ENCODE data around the gene C20orf141. TPM values are rescaled to one million over a fixed set of nuclear protein-coding genes. Genes with fewer than 3 reads are reported as not detected.

C20orf141 gene
- total and polyA plus RNA-seq, 10 of the 15 experiments (the other 5 are each of a cell fraction or from before 2014, with no cell fraction given), result not detected

DNA sequence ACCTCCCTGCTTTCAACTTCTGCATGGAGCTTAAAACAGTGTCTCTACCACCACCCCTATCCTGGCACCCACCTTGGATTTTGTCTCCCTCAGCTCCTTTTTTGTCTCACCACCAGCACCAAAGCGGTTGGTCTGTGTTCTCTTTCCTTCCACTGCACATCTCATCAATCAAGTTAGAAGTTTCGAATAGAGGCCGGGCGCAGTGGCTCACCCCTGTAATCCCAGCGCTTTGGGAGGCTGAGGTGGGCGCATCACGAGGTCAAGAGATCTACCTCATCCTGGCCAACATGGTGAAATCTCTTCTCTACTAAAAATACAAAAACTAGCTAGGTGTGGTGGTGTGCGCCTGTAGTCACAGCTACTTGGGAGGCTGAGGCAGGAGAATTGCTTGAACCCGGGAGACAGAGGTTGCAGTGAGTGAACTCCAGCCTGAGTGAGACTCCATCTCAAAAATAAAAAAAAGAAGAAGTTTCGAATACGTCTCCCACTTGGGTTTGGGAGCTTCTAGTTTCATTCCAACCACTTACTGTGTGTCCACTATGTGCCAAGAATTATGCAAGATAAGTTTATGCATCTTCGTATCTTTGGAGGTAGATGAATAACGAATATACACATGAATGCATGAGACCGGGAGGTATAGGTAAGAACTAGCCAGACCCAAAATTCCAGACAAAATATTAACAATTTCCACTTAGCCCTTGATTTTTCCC, 19.8 kb downstream of the C20orf141 start:
- Histone ChIP-seq H3K9me3 (replicated peaks; ENCODE audit: control insufficient read depth, insufficient read depth, low read length) (no peaks in the 10 kb centered on the region), H3K36me3 (ENCODE audit: control insufficient read depth in 2 of 2, insufficient read depth in 2 of 2, low read length in 1 of 2) (no peaks in the 10 kb centered on the region), H3K4me3 (no peak overlapping the region), H2AFZ (ENCODE audit: control insufficient read depth, low read depth, low read length) (no peak overlapping the region), H3K4me1 (ENCODE audit: control insufficient read depth, insufficient read depth, low read length) (peaks cover 10% of the 10 kb centered on the region), H4K20me1 (ENCODE audit: control insufficient read depth, insufficient read depth) (no peaks in the 10 kb centered on the region), H3K4me2 (ENCODE audit: control insufficient read depth, insufficient read depth) (no peak overlapping the region), H3K27ac (ENCODE audit: control insufficient read depth, insufficient read depth) (no peak overlapping the region), H3K27me3 (replicated peaks in 1 of 2; ENCODE audit: control insufficient read depth in 2 of 2, insufficient read depth in 2 of 2, low read length in 1 of 2) (no peaks in the 10 kb centered on the region), H3K9ac (ENCODE audit: control insufficient read depth, insufficient read depth, low read length) (no peak overlapping the region), H3K79me2 (ENCODE audit: control insufficient read depth, insufficient read depth, low read length) (no peaks in the 10 kb centered on the region; the same call in 1 of the 2 replicates)
- SMC1A ChIA-PET (ENCODE audit: uncharacterized antibody, unreplicated experiment), result interaction anchor here (1.0 kb wide), 1 partner anchor 166 kb away, joined by 3 read pairs; no protein-coding TSS in a partner anchor
- 86% methylated on average over 14 of the region's 14 CpGs for WGBS (ENCODE audit: insufficient coverage, insufficient replicate concordance, low lambda C conversion rate, missing lambda C conversion rate)
- CTCF ChIA-PET, result interaction anchor here (0.6 to 1.3 kb wide), 3 partner anchors 9 to 166 kb away, joined by 4 to 6 read pairs (median 4); no protein-coding TSS in a partner anchor
- intact Hi-C loops (cut with micrococcal nuclease; ENCODE audit: unreplicated experiment) (no loop called here), in situ Hi-C loops (cut with MboI) (no loop called here)
- POLR2A ChIA-PET, result interaction anchor here (0.6 kb wide), 1 partner anchor 184 kb away, joined by 7 read pairs; no protein-coding TSS in a partner anchor
- no TSS peak for BruUV-seq (replicated peaks)
- no peak for FAIRE-seq
- no peak for ATAC-seq
- RAD21 ChIA-PET (ENCODE audit: unreplicated experiment), result no interaction called here
- TF ChIP-seq KLF5 (IDR thresholded peaks at IDR 0.05; ENCODE audit: partially characterized antibody), result no peak
- DNase-seq (ENCODE audit: low read depth, low spot score), result no peak

- intact Hi-C loops (cut with micrococcal nuclease; ENCODE audit: unreplicated experiment) (no loop called here), in situ Hi-C loops (cut with MboI) (no loop called here)
- H2AFZ ChIP-seq (ENCODE audit: control insufficient read depth, low read depth, low read length), result no peak overlapping the region
- BruUV-seq (replicated peaks), result no TSS peak
- peaks cover 3% of the 10 kb centered on the region; the same call in 1 of the 2 replicates for H3K79me2 ChIP-seq (ENCODE audit: control insufficient read depth, insufficient read depth, low read length)
- 81% methylated on average over 6 of the region's 6 CpGs for WGBS (ENCODE audit: insufficient coverage, insufficient replicate concordance, low lambda C conversion rate, missing lambda C conversion rate)
- H3K9ac ChIP-seq (ENCODE audit: control insufficient read depth, insufficient read depth, low read length), result no peak overlapping the region
- SMC1A ChIA-PET (ENCODE audit: uncharacterized antibody, unreplicated experiment), result no interaction called here
- DNase-seq (ENCODE audit: low read depth, low spot score), result no peak
- H4K20me1 ChIP-seq (ENCODE audit: control insufficient read depth, insufficient read depth), result no peaks in the 10 kb centered on the region
- no peaks in the 10 kb centered on the region for H3K27me3 ChIP-seq (replicated peaks in 1 of 2; ENCODE audit: control insufficient read depth in 2 of 2, insufficient read depth in 2 of 2, low read length in 1 of 2)
- peaks cover 14% of the 10 kb centered on the region for H3K4me1 ChIP-seq (ENCODE audit: control insufficient read depth, insufficient read depth, low read length)
- CTCF ChIA-PET, result interaction anchor here (1.2 kb wide), 1 partner anchor 166 kb away, joined by 3 read pairs; no protein-coding TSS in a partner anchor
- no peak overlapping the region for H3K4me2 ChIP-seq (ENCODE audit: control insufficient read depth, insufficient read depth)
- no peaks in the 10 kb centered on the region for H3K36me3 ChIP-seq (ENCODE audit: control insufficient read depth in 2 of 2, insufficient read depth in 2 of 2, low read length in 1 of 2)
- POLR2A ChIA-PET, result no interaction called here
- RAD21 ChIA-PET (ENCODE audit: unreplicated experiment), result no interaction called here
- FAIRE-seq, result no peak
- H3K27ac ChIP-seq (ENCODE audit: control insufficient read depth, insufficient read depth), result no peak overlapping the region
- no peak for ATAC-seq
- no peaks in the 10 kb centered on the region for H3K9me3 ChIP-seq (replicated peaks; ENCODE audit: control insufficient read depth, insufficient read depth, low read length)
- TF ChIP-seq CBX3 (IDR thresholded peaks at IDR 0.05; ENCODE audit: borderline replicate concordance, low read depth) (no peak), DPF2 (IDR thresholded peaks at IDR 0.05) (no peak), ETV6 (conservative IDR thresholded peaks at IDR 0.05 in 1 of 2, IDR thresholded peaks at IDR 0.05 in 1 of 2; ENCODE audit: borderline replicate concordance in 1 of 2, low read depth in 1 of 2) (no peak), SKIL (IDR thresholded peaks at IDR 0.05; ENCODE audit: low read depth, poor library complexity, severe bottlenecking) (no peak), MAX (IDR thresholded peaks at IDR 0.05; ENCODE audit: low read depth, low read length) (no peak), STAT1 (conservative IDR thresholded peaks at IDR 0.05) (no peak), SMARCA5 (IDR thresholded peaks at IDR 0.05) (no peak), SRF (IDR thresholded peaks at IDR 0.05; ENCODE audit: low read depth in 2 of 2, low read length in 2 of 2) (no peak), ZZZ3 (IDR thresholded peaks at IDR 0.05; ENCODE audit: control insufficient read depth, insufficient read length, low read depth) (no peak), ZNF207 (IDR thresholded peaks at IDR 0.05; ENCODE audit: borderline replicate concordance) (no peak), BHLHE40 (IDR thresholded peaks at IDR 0.05; ENCODE audit: borderline replicate concordance in 1 of 2, low read depth in 2 of 2, low read length in 1 of 2) (no peak)
- H3K4me3 ChIP-seq, result no peak overlapping the region
These were observed 20.6 kb downstream of the C20orf141 start for GRCh38 chr20:2835331-2835796.
